Measurements from ENCODE around the gene UPK3BL2. TPM values are rescaled to one million over a fixed set of nuclear protein-coding genes. Genes with fewer than 3 reads are reported as not detected.
"Not testable (repeated sequence)": the region's sequence is repeated elsewhere in the genome, so short reads cannot be mapped to it uniquely, and the experiment has no call there.

UPK3BL2 gene
- total RNA-seq, 1 donor: 0.27 TPM

- H3K4me3 ChIP-seq (ENCODE audit: low read depth, low read length); DNase-seq (ENCODE audit: low read depth): not testable (repeated sequence)
Observed at GRCh38 chr7:102542083-102542482, 1.4 kb downstream of the UPK3BL2 start.

GRCh38 chr7:102540604-102541003, 2.9 kb downstream of the UPK3BL2 start:
- DNase-seq (ENCODE audit: low read depth): not testable (repeated sequence)

DNA sequence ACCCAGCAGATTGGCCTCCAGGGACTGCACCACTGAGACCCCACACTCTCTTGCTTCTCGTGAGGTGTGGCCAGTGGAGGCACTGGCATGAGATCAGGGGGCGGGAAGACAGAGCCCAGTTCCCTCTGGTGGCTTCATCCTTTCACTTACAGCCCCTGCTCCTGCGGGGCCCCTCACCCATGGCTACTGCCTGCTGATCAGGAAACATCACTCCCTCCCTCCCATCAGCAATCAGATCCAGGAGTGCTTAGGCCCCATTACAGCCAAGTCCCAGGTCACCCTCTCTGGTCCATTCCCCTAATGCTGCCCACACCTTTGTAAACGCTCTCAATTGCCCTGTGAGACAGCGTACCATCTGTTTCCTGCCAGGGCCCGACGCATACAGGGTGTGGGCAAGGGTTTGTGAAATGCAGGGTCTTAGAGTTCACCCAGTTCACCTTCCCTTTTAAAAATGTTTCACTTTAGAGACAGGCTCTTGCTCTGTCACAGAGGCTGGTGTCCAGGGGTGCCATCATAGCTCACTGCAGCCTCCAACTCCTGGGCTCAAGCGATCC, 8.4 kb downstream of the UPK3BL2 start:
- DNase-seq (ENCODE audit: low read depth); H3K4me3 ChIP-seq (ENCODE audit: low read depth, low read length): not testable (repeated sequence)

More at GRCh38 chr7:102540604-102541003, 2.9 kb downstream of the UPK3BL2 start:
- H3K4me3 ChIP-seq (ENCODE audit: low read depth, low read length): not testable (repeated sequence)

- H3K4me3 ChIP-seq (ENCODE audit: low read depth, low read length); DNase-seq (ENCODE audit: low read depth): not testable (repeated sequence)
Observed at GRCh38 chr7:102532127-102532526, 11.4 kb downstream of the UPK3BL2 start.

DNA sequence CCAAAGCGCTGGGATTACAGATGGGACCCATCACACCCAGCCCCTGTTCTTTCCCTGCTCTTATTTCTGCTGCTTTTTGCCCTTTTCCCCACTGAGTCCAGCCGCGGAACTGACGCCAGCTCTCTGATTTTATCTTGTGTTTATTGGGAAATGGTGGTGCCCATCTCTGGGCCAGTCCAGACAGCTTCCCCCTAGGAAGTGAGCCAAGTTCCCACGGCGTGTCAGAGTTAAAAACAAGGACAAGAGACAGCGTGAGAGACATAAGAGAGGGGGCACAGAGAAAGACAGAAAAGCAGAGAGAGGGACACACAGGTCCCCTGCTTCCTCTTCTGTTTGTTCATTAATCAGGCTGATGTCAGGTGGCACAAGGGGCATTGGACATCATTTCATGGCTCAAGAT, 11.9 kb downstream of the UPK3BL2 start:
- not testable (repeated sequence) for DNase-seq (ENCODE audit: low read depth); H3K4me3 ChIP-seq (ENCODE audit: low read depth, low read length)

DNA sequence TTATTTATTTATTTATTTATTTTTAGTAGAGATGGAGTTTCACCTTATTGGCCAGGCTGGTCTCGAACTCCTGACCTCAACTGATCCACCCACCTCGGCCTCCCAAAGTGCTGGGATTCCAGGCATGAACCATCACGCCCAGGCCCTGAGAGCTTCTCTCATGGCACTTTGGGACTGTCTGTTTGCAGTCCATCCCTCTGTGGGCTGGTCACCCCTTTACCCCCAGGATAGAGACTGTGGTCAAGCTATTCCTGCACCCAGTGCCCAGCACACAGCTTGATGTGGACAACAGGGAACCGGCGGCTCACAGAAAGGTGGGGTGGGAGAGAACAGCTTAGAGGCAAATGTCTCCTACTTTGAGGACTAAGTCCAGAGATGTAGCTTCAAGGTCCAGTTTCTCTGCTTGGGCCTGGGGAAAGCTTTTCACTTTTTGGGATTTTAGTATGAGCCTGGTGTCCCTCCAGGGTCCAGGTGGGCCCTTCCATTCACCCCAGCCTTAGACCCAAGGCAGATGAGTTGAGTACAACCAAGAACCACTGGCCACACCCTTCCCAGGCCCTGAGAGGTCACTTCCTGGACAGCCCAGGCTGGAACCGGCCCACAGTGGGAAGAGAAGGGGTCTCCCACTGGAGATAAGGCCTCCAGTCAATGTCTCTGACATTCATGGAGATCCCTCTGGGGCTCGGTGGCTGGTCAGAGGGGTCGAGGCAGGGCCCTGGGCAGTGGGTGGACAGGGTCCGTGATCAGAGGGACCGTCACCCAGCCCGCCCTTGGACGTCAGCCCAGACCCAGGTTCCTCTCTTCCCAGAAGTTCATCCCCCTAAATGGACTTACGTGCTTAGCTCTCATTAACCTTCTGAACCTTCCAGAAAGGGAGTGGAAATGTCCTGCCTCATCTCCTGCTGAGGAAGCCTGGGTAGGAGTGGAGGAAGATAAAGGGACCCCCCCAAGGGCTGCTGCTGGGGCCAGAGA, 15.4 kb downstream of the UPK3BL2 start:
- DNase-seq (ENCODE audit: low read depth); H3K4me3 ChIP-seq (ENCODE audit: low read depth, low read length): not testable (repeated sequence)

GRCh38 chr7:102527182-102527581, 16.3 kb downstream of the UPK3BL2 start:
- DNase-seq (ENCODE audit: low read depth); H3K4me3 ChIP-seq (ENCODE audit: low read depth, low read length): not testable (repeated sequence)

- not testable (repeated sequence) for DNase-seq (ENCODE audit: low read depth); H3K4me3 ChIP-seq (ENCODE audit: low read depth, low read length)
Observed at GRCh38 chr7:102524803-102525202, 18.7 kb downstream of the UPK3BL2 start.

DNA sequence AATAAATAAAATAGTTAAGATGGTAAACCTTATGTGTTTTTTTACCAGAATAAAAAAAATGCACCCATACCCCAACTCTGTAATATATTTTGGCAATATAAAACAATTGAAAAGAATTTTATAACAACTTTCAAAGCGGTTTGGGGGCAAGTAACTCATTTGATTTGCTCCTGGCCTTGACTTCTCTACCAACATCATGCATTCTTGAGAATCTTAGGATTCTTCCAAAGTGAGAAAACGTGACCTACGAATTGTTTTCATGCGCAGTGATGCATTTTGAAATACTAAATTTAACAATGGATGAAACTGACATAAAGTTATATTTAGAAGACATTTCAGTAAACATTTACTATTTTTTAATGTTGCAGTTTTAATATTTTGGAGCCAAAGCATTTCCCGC, 22.7 kb downstream of the UPK3BL2 start:
- not testable (repeated sequence) for H3K4me3 ChIP-seq (ENCODE audit: low read depth, low read length); DNase-seq (ENCODE audit: low read depth)

DNA sequence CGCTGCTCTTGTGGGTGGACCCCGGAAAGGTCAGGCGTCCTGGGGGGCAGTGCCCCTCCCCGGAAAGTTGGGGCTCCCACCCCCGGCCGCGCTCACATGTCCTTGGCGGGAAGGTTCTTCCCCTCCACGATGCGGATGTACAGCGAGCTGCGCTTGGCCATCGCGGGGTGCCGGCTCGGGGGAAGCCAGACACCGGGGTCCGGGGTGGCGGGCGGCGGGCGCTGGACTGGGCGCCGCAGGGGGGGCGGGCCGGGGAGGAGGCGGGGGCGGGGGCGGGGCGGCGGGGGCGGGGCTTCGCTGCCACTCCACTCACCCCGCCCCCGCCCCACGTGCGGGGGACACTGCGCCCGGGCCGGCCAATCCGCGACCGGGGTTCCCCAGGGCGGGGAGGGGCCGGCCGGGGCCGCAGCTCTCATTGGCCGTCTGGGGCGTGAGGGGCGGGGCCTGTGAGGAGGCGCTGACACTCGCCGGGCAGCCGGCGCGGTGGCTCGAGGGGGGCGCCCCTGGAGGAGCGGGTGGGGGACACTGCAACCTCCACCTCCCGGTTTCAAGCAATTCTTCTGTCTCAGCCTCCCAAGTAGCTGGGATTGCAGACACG, 25.8 kb downstream of the UPK3BL2 start, which contains the start of gene RASA4B:
Gene RASA4B (minus strand): TSS at position 228 of the 598 bp plus-strand sequence. CDS start 67 bp downstream, at position 161.
- peak within 1 kb of the TSS; percentile 59 for H3K4me3 ChIP-seq (ENCODE audit: low read depth, low read length)
- not testable (repeated sequence) for DNase-seq (ENCODE audit: low read depth)

DNA sequence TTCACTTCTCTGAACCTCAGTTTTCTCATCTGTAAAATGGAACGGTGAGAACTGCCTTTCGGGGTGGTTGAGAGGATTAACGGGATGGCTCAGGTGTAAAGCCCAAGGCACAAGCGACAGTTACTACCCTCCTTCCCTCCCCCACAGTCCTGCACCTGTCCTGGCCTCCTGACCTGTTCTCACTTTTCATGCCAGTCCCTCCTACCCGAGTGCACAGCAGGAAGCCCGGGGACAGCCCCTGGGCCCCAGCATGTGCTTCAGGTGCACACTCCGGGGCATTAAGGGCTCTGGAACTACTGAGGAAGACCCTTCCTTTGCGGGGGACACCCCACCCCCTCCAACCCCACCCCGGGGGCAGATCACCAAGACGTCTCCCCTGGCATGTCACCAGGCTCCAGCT, 26.5 kb downstream of the UPK3BL2 start:
- not testable (repeated sequence) for DNase-seq (ENCODE audit: low read depth); H3K4me3 ChIP-seq (ENCODE audit: low read depth, low read length)

GRCh38 chr7:102515889-102516288, 27.6 kb downstream of the UPK3BL2 start:
- H3K4me3 ChIP-seq (ENCODE audit: low read depth, low read length); DNase-seq (ENCODE audit: low read depth): not testable (repeated sequence)

- DNase-seq (ENCODE audit: low read depth); H3K4me3 ChIP-seq (ENCODE audit: low read depth, low read length): not testable (repeated sequence)
Observed at GRCh38 chr7:102514881-102515721, 28.4 kb downstream of the UPK3BL2 start.

- DNase-seq (ENCODE audit: low read depth): peak; percentile 92
- H3K4me3 ChIP-seq (ENCODE audit: low read depth, low read length): peak overlapping the region; percentile 57
Observed at GRCh38 chr7:102512642-102513221, 30.8 kb downstream of the UPK3BL2 start.

DNA sequence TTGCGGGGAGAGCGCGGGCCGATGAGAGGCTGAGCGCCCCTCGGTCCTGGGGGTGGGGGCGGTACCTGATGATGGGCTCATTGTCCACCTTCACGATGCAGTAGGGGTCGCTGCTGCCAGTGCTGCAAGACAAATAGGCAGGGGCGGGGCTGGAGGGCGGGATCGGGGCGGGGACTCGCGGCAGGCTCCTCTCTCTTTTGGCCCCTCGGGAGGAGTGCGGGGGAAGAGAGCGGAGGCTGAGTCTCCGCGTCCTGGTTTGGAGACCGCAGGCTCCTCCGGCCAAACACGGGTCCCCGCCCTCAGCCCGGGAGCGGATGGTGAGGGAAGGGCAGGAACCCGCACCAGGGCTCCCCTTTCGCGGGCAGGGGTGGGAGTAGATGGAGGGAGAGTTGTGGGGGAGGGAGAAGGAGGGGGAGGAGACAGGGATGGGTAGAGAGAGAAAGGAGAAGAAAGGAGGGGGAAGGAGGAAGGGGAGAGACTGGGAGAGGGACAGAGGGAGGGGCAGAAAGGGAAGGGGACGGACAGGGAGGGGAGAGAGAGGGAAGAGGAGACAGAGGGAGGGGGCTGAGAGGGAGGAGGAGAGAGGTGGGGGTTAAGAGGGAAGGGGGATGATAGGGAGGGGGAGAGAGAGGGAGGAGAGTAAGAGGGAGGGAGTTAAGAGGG, 31.5 kb downstream of the UPK3BL2 start:
- H3K4me3 ChIP-seq (ENCODE audit: low read depth, low read length): not testable (repeated sequence)

DNA sequence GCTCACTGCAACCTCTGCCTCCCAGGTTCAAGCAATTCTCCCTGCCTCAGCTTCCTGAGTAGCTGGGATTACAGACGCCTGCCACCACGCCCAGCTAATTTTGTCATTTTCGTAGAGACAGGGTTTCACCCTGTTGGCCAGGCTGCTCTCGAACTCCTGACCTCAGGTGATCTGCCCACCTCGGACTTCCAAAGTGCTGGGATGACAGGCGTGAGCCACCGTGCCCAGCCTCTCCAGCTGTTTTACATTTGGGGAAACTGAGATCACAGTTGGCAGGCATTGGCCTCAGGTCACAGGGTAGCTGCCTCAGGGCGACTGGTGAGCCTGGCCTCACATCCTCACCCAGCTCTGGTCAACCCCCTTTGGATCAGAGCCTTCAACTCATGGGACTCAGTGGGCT, 32.9 kb downstream of the UPK3BL2 start:
- not testable (repeated sequence) for H3K4me3 ChIP-seq (ENCODE audit: low read depth, low read length)

More for the DNA sequence above, 31.5 kb downstream of the UPK3BL2 start:
- DNase-seq (ENCODE audit: low read depth): not testable (repeated sequence)

DNA sequence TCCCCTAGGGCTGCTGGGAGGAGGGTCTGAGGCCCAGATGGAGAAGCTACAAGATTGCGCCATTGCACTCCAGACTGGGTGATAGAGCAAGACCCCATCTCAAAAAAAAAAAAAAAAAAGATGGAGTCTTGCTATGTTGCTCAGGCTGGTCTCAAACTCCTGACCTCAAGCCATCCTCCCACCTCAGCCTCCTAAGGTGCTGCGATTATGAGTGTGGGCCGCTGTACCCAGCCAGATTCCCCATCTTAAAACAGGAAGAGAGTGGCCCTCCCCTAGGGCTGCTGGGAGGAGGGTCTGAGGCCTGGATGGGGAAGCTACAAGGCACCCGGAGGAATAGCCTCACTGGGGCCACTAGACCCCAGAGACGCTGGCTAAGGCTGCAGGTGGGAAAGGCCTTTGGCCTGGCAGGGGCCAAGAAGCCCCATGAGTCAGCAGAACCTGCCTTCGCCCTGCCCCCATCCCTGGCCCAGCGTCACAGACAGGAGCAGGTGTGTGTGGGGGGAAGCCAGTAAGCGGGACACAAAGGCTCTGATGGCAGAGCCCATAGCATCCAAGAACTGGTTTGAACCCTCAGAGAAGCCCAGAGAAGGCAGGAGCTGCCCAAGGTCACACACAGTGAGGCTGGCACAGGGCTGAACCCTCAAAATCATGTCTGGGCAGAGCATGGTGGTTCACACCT, 35.9 kb downstream of the UPK3BL2 start:
- not testable (repeated sequence) for DNase-seq (ENCODE audit: low read depth); H3K4me3 ChIP-seq (ENCODE audit: low read depth, low read length)

More for the DNA sequence above, 32.9 kb downstream of the UPK3BL2 start:
- DNase-seq (ENCODE audit: low read depth): not testable (repeated sequence)
